Liver (tissue), 3 donors: Measurements from ENCODE around the gene DERL3.

Experiments used
- ATF3 ChIP-seq: IDR thresholded peaks from 2 replicates; pipeline ENCODE4 v1.6.1; 2016; ENCODE audit warnings: antibody characterized with exemption
- CTCF ChIP-seq: fragments of 150-350 bp; IDR thresholded peaks from 2 replicates; pipeline ENCODE4 v1.5.1; 2017; ENCODE audit warnings: improper control_type of control experiment, low read depth, low read length; ENCODE audit not compliant: missing input control
- FOXA1 ChIP-seq: IDR thresholded peaks from 2 replicates; pipeline ENCODE4 v1.6.1; 2016; ENCODE audit warnings: antibody characterized with exemption
- GABPA ChIP-seq, 2 donors: IDR thresholded peaks in 1 of 2; conservative IDR thresholded peaks in 1 of 2; 2 replicates each; pipeline ENCODE4 v1.6.1; 2016; ENCODE audit warnings: antibody characterized with exemption in 2 of 2, mild to moderate bottlenecking in 1 of 2, moderate library complexity in 1 of 2
- MAX ChIP-seq: IDR thresholded peaks from 2 replicates; pipeline ENCODE4 v1.6.1; 2016; ENCODE audit warnings: antibody characterized with exemption
- RAD21 ChIP-seq, 2 donors: IDR thresholded peaks; 2 replicates each; pipeline ENCODE4 v1.6.1; 2016; ENCODE audit warnings: antibody characterized with exemption in 2 of 2, mild to moderate bottlenecking in 2 of 2
- RXRA ChIP-seq, 2 donors: IDR thresholded peaks; 2 replicates each; pipeline ENCODE4 v1.6.1; 2017 to 2018; ENCODE audit warnings: antibody characterized with exemption in 2 of 2, mild to moderate bottlenecking in 1 of 2
- SP1 ChIP-seq: IDR thresholded peaks from 2 replicates; pipeline ENCODE4 v1.6.1; 2018; ENCODE audit warnings: antibody characterized with exemption, mild to moderate bottlenecking
- ZBTB33 ChIP-seq: IDR thresholded peaks from 2 replicates; pipeline ENCODE4 v1.6.1; 2016; ENCODE audit warnings: antibody characterized with exemption
- donor health status: healthy.
- donor health status: healthy.

GRCh38 chr22:23847310-23847920 is 8.6 kb upstream of the DERL3 start:
- TF ChIP-seq CTCF (no peak), RXRA (IDR thresholded peaks at IDR 0.05) (no peak), FOXA1 (no peak), RAD21 (IDR thresholded peaks at IDR 0.05) (no peak), ZBTB33 (no peak), MAX (no peak), SP1 (no peak), GABPA (IDR thresholded peaks at IDR 0.05 in 1 of 2, conservative IDR thresholded peaks at IDR 0.05 in 1 of 2) (no peak), ATF3 (no peak)
